ENCODE measurements around the gene YWHAG. TPM values are rescaled to one million over a fixed set of nuclear protein-coding genes. Genes with fewer than 3 reads are reported as not detected.

YWHAG gene
- total and polyA plus RNA-seq, 9 of the 15 experiments (the other 6 are each of a cell fraction or from before 2014, with no cell fraction given), result 30.4 to 246 (median 94.5) TPM

- TF ChIP-seq HBP1 (CRISPR knock-in tag; IDR thresholded peaks at IDR 0.05), result no peak
- TF ChIP-seq SREBF1 (IDR thresholded peaks at IDR 0.05; ENCODE audit: borderline replicate concordance, low read depth, low read length), result no peak
- no peak for TF ChIP-seq HNRNPK (IDR thresholded peaks at IDR 0.05; ENCODE audit: low read depth, low read length, poor library complexity, severe bottlenecking)
- TF ChIP-seq CBX8 (IDR thresholded peaks at IDR 0.05; ENCODE audit: borderline replicate concordance, extremely low read depth, low read depth, low read length, poor library complexity, severe bottlenecking), result no peak
- TF ChIP-seq MCM3 (IDR thresholded peaks at IDR 0.05), result no peak
- TF ChIP-seq BRF1 (IDR thresholded peaks at IDR 0.05; ENCODE audit: borderline replicate concordance, extremely low read depth, insufficient read length), result no peak
- no peak for TF ChIP-seq POLR3A (IDR thresholded peaks at IDR 0.05; ENCODE audit: borderline replicate concordance, extremely low read depth, insufficient read depth, insufficient read length)
- TF ChIP-seq PTBP1 (IDR thresholded peaks at IDR 0.05; ENCODE audit: low read depth, low read length), result peak; percentile 25; the same call in 1 of the 2 replicates
- TF ChIP-seq CBX1 (IDR thresholded peaks at IDR 0.05; ENCODE audit: low read depth), result peak; percentile 20; the same call in 1 of the 2 replicates
- TF ChIP-seq SAFB (IDR thresholded peaks at IDR 0.05; ENCODE audit: borderline replicate concordance, low read depth, low read length), result no peak
- no peak for TF ChIP-seq TAL1 (IDR thresholded peaks at IDR 0.05)
- TF ChIP-seq TCF15 (CRISPR knock-in tag; IDR thresholded peaks at IDR 0.05), result no peak
- no peak for TF ChIP-seq E2F4 (CRISPR knock-in tag; IDR thresholded peaks at IDR 0.05; ENCODE audit: low read depth)
- TF ChIP-seq ZKSCAN8 (CRISPR knock-in tag; IDR thresholded peaks at IDR 0.05), result peak; percentile 71; the same call in 1 of the 2 replicates
- TF ChIP-seq SMARCA5 (IDR thresholded peaks at IDR 0.05), result no peak
- TF ChIP-seq SRSF3 (IDR thresholded peaks at IDR 0.05; ENCODE audit: insufficient read depth, low read length), result no peak
- no peak for TF ChIP-seq SIX5 (IDR thresholded peaks at IDR 0.05; ENCODE audit: borderline replicate concordance in 1 of 2, insufficient read depth in 1 of 2, low read depth in 1 of 2, low read length in 2 of 2)
- TF ChIP-seq ZNF644 (tag; IDR thresholded peaks at IDR 0.05; ENCODE audit: low read depth), result no peak
- no peak for TF ChIP-seq ATF3 (IDR thresholded peaks at IDR 0.05)
- no peak for TF ChIP-seq ATF3 (CRISPR knock-in tag; conservative IDR thresholded peaks at IDR 0.05)
- no peak for TF ChIP-seq CEBPG (CRISPR knock-in tag; IDR thresholded peaks at IDR 0.05)
- no peak for TF ChIP-seq CEBPG (tag; conservative IDR thresholded peaks at IDR 0.05 in 1 of 2, IDR thresholded peaks at IDR 0.05 in 1 of 2)
- no peak for TF ChIP-seq MXI1 (IDR thresholded peaks at IDR 0.05; ENCODE audit: low read depth, low read length)
- TF ChIP-seq CBFA2T2 (conservative IDR thresholded peaks at IDR 0.05), result no peak
Observed at GRCh38 chr7:76303202-76304147, 55.3 kb downstream of the YWHAG start (continued).
